Stimulated activated naive CD4-positive, alpha-beta T cell (primary cell): Measurements from ENCODE around the gene PNLIPRP2.

ENCODE experiments used
- DNase-seq, 6 experiments: peaks; one replicate each; lab custom pipeline; 2025; lab: John Stamatoyannopoulos, UW

Gene PNLIPRP2

DNA sequence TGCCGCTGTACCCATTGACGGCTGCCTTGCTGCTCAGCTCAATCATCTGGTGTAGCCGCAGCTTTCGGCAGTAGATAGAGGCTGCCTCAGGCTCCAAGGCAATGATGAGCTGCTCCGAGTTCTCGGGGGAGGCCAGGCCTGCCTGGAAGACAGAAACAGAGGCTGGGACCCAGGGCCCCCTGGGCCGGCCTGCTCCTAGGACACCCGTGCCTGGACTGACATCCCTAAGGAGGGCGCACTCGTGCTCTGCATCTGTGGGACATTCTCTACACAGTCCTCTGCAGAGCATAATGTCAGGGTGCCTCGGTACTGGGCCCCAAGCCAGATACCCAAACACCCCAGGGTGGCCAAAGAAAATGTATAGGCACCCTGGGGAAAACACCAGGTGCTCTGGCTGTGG, 63.1 kb downstream of the PNLIPRP2 start:
- no peak for DNase-seq

DNA sequence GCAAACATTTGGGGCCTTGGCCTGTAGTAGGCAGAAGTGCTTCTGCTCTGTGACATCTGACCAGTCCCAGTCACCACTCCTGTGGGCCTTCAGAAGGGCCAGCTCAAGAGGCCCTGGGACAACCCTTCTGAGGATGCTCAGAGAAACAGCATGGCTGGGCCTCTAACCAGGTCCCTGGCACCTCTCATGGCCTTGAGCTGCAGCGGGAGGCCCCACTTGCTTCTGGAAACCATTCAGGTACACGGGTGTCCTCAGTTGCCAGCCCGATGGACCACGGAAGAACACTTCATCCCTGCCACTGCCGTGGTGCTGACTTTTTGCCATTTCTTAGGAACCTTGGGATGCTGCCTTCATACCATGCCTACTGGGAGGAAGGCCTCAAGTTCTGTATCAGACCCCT, 64.0 kb downstream of the PNLIPRP2 start:
- DNase-seq, result no peak

DNA sequence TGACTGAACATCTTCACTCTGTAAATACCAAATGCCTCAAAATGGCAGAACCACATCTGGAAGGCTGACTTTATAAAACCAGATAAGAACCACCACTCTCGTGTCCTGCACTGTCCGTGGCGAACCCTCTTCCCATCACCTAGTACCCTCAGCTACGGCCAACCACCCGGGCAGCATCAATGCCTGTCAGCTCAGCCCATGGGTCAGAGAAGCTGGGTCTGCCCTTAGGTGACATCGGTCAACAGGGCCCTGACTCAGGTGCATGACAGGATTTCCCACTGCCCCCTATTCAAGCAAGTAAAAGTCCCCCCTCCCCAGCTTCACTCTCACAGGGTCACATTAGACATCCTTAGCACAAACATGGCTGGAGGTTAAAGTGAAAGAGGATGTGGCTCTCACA, 65.1 kb downstream of the PNLIPRP2 start:
- no peak for DNase-seq

DNA sequence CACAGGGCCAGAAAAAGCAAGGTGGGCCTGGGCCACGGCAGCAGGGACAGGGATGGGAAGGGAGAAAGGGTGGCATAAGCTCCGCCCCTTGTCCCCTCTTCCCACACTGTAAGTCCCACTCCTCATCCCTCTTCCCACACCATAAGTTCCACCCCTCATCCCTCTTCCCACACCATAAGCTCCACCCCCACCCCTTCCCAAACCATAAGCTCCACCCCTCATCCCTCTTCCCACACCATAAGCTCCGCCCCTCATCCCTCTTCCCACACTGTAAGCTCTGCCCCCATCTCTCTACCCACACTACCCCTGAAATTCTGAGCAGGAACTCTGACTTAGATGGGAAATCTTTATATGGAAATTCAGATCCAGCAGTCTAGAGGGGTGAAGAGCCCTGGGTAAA, 65.9 kb downstream of the PNLIPRP2 start:
- no peak for DNase-seq

DNA sequence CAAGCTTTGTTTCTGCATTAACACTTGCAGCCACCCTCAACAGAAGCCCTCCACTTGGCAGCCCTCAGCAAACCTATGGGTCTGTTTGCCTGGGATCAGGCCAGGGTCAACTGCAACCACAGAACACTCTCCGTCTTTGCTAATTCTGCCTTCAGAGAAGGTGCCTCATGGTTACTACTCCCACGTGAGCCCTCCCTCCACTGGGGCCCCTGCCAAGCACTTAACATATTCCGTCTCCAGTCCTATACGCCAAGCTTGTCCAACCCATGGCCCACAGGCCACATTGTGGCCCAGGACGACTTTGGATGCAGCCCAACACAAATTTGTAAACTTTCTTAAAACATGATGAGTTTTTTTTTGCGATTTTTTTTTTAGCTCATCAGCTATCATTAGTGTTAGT, 66.9 kb downstream of the PNLIPRP2 start:
- DNase-seq, result no peak

DNA sequence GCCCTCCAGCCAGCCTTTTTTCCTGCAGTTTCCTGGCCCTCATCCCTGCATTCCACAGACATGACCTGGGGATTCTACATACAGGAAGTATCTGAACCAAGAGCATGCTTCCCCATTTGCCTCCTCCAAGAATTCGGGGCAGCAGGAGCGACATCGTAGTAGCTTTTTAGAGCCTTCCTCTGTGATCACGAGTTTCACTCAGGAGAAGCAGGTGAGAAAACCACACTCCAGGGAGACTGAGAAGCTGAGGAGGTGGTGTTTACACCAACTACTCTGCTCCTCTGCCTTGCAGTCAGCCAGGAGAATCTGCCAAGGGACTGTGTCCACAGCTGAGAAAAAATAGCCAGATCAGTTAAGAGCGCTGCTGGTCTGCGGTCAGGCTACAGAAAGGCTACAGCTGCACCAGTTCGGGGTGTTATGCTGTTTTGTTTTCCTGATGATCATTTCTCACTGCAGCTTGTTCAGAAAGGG, 67.5 kb downstream of the PNLIPRP2 start:
- no peak for DNase-seq

DNA sequence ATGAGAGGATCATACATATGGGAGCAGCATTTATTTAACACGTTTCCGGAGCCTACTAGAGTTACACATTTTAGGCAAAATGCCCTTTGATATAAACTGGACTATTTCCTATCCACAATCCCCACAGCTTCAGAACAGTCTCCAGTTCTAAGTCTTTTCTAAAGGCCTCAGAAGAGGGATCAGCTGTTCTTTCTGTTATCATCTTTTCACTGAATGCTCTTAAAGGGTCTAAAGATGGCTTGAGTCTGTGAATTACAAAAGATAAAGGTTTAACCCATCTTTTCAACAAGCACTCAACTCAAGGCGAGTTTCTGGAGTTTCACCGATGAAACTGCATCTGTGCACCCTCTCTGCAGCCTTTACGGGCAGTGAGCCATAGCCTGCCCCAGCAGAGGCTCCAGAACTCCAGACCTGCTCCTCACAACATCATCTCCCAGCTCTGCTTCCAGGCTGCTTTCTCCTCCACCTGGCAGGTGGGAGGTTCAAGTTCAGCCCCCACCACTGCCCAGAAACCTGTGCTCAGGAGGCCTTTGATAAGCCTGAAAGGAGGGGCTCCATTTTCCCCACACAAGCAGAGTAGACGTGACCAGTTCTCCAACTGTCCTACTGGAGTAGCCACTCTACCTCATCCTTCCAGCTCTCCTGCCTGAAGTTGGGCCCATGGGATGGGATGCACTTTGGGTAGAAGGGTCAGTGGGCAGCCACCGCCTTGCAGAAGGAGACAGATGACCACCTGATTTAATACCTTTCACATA, 68.2 kb downstream of the PNLIPRP2 start:
- DNase-seq, result no peak

DNA sequence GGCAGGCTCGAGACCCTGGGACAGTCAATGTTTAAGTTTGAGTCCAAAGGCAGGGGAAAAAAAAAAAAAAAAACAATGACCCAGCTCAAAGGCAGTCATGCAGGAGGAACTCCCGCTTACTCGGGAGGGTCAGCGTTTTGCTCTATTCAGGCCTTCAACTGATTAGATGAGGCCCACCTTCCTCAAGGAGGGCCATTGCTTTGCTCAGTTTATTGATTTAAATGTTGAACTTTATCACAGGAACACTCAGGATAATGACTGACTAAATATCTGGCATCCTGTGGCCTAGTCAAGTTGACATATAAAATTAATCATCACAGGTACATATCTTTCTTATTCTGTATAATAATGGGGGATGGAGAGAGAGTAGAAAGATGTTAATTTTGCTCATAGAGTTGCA, 69.0 kb downstream of the PNLIPRP2 start:
- DNase-seq, result no peak

DNA sequence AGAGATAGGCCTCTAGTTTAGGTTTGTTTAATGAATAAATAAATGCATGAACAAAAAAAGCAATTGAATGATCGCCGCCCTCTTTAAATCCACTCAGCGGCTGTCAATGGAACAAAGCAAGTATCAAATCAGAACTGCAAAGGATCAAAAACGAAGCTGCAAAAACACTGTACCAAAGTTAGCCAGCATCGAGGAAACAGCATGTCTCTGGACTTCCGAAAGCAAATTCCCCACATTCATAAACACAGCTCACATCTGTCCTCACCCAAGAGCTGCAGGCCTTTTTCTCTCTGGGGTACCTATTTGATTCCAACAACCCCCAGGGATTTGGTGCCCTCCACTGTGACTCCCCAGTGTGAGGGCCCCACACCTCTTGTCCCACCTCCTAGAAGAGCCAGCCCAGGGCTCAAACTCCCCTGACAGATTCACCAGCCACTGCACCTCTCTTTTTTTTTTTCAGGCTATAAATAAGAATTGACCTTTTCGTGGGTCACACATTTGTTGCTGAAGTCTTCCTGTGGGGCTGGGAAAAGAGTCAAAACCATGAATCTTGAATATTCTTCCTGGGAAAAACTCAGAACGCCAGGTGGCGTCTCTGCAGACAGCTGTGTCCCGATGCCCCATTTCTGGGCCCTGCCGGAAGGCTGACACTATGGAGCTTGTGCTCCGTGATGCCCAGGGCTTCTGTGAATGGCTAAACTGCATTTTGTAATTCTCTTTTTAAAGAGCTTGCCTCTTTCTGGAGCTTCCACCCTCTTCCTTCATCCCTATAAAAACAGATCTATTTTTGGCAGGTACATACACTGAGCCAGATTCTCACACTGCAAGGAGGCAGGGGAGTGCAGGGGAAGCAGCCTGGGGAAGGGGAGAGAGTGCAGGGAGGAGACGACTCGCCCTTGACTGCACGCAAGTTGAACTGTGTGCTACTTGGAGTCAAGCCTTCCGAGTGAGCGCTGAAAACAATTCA, 69.9 kb downstream of the PNLIPRP2 start:
- DNase-seq, result no peak

DNA sequence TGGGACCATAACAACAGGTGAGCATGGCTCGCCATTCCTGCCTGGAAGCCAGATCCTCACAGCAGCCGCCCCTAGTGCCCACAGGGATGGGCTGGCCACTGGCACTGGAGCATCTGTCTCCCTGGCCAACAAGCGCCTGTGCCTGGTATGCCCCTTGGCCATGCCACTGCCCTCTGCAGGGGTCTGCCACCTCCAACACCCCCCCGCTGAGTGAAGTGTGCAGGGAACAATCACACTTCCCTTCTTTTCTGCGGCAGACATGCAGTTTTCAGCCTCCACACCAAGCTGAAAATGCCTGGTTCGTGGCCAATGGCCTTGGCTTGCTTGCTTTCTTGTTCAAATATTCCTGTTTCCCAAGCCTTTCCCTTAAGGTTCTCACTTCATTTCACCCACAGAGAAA, 70.9 kb downstream of the PNLIPRP2 start:
- DNase-seq, result no peak

DNA sequence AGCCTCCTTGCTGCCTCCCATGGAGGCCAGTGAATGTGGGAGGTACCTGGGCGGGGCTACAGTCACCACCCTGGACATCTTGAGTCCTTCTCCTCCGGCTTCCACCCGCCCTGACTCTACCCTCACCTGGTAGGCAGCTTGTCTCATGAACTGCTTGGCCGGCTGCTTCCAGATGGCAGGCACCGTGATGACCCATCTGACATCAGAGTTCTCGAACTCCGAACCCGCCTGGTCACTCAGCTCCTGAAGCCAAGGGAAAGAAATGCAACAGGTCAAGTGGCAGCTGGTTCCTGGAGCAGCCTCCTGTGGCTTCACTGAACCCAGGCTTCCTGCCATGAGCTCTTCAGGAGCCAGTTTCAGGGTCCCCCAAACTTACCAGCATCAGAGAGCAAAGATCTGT, 71.5 kb downstream of the PNLIPRP2 start:
- DNase-seq, result no peak

DNA sequence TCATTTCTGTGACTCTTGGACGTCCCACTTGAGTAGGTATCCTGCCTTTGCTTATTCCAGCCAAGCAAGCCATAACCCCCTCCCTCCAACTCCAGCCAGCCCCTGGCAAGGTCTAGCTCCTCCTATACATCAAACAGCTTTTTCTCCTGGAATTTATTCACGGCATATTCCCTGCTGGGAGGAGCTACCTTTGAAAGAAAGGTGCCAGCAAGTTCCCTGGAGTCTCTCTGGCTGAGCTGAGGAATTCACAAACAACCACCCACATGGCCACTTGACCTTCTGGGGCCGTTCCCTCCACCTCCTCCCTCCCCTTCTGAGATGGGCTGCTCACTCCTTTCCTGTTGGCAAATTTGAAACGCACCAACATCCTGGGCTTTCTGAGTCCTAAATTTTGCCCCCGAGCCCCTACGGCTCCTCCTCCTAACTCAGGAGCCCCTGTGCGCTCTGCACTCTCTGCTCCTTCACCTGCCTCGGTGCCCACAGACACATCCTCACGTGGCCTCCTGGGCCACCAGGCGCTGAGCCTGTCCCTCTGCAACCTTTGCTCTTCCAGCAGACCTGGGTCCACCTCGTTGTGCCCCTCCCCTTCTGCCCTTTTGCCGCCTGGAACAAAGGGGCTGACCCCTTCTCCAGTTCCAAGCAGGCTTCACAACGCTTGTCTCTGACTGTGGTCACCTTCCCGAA, 73.6 kb downstream of the PNLIPRP2 start:
- DNase-seq, result no peak
